Mesenchymal stem cell (in vitro differentiated cells and primary cell): ENCODE measurements around the gene SDCBP2.

Source experiments
- DNase-seq: peaks from one replicate; pipeline ENCODE4 v3.0.0-alpha.2; 2013
- H2AFZ ChIP-seq: one replicate; pipeline ENCODE4 v1.6.1; 2013; ENCODE audit warnings: low read depth, mild to moderate bottlenecking, control low read depth, inconsistent platforms, low read length, moderate library complexity
- H2AK5ac ChIP-seq: 2 replicates; pipeline ENCODE4 v1.6.1; 2013; ENCODE audit warnings: low read length, moderate library complexity, mild to moderate bottlenecking, inconsistent platforms; ENCODE audit not compliant: severe bottlenecking
- H2BK120ac ChIP-seq: one replicate; pipeline ENCODE4 v1.6.1; 2013; ENCODE audit warnings: low read depth, mild to moderate bottlenecking, inconsistent platforms, low read length, moderate library complexity
- H2BK12ac ChIP-seq, 2 experiments: one replicate each; pipeline ENCODE4 v1.6.1; 2013; ENCODE audit warnings: inconsistent platforms in 2 of 2, low read length in 2 of 2, mild to moderate bottlenecking in 2 of 2, moderate library complexity in 2 of 2, control low read depth in 1 of 2
- H2BK15ac ChIP-seq: one replicate; pipeline ENCODE4 v1.6.1; 2013; ENCODE audit warnings: mild to moderate bottlenecking, low read depth, inconsistent platforms; ENCODE audit not compliant: poor library complexity, severe bottlenecking
- H2BK5ac ChIP-seq: 2 replicates; pipeline ENCODE4 v1.6.1; 2013; ENCODE audit warnings: low read depth, mild to moderate bottlenecking, low read length, control low read depth, inconsistent platforms; ENCODE audit not compliant: poor library complexity, severe bottlenecking
- H3K14ac ChIP-seq, 2 experiments: one replicate each; pipeline ENCODE4 v1.6.1; 2013; ENCODE audit warnings: inconsistent platforms in 2 of 2, low read length in 2 of 2, control low read depth in 1 of 2, mild to moderate bottlenecking in 1 of 2, moderate library complexity in 1 of 2
- H3K18ac ChIP-seq, 2 experiments: one replicate each; pipeline ENCODE4 v1.6.1; 2013; ENCODE audit warnings: inconsistent platforms in 2 of 2, low read length in 2 of 2, control low read depth in 1 of 2, low read depth in 1 of 2, mild to moderate bottlenecking in 1 of 2
- H3K23ac ChIP-seq, 2 experiments: one replicate each; pipeline ENCODE4 v1.6.1; 2013; ENCODE audit warnings: inconsistent platforms in 2 of 2, low read length in 2 of 2, mild to moderate bottlenecking in 2 of 2, moderate library complexity in 2 of 2, control low read depth in 1 of 2
- H3K27ac ChIP-seq: 2 replicates; pipeline ENCODE4 v1.5.1; 2013; ENCODE audit warnings: mild to moderate bottlenecking, moderate library complexity, low read length, control low read depth, inconsistent platforms; ENCODE audit not compliant: poor library complexity, severe bottlenecking
- H3K27me3 ChIP-seq, 2 experiments: 2 replicates each; pipeline versions ENCODE4 v1.6.1 to v1.7.0; 2013; ENCODE audit warnings: low read length in 2 of 2, mild to moderate bottlenecking in 2 of 2, moderate library complexity in 2 of 2, control low read depth in 1 of 2, inconsistent platforms in 1 of 2; ENCODE audit not compliant: control insufficient read depth in 1 of 2, insufficient read depth in 1 of 2
- H3K36me3 ChIP-seq, 2 experiments: 2 replicates each; pipeline versions ENCODE4 v1.6.1 to v1.7.0; 2013; ENCODE audit warnings: low read length in 2 of 2, control low read depth in 1 of 2, inconsistent platforms in 1 of 2, low read depth in 1 of 2, mild to moderate bottlenecking in 1 of 2; ENCODE audit not compliant: insufficient read depth in 2 of 2, control insufficient read depth in 1 of 2
- H3K4ac ChIP-seq, 2 experiments: one replicate each; pipeline ENCODE4 v1.6.1; 2013; ENCODE audit warnings: inconsistent platforms in 2 of 2, low read length in 2 of 2, mild to moderate bottlenecking in 2 of 2, moderate library complexity in 2 of 2, control low read depth in 1 of 2, low read depth in 1 of 2
- H3K4me1 ChIP-seq: 2 replicates; pipeline ENCODE4 v1.6.1; 2013; ENCODE audit warnings: low read depth, low read length, control low read depth; ENCODE audit not compliant: control insufficient read depth, insufficient read depth
- H3K4me2 ChIP-seq: 2 replicates; pipeline ENCODE4 v1.6.1; 2013; ENCODE audit warnings: low read length, mild to moderate bottlenecking, inconsistent platforms; ENCODE audit not compliant: poor library complexity, severe bottlenecking
- H3K4me3 ChIP-seq, 2 experiments: 2 replicates each; pipeline versions ENCODE4 v1.5.1 to v1.7.0; 2013; ENCODE audit warnings: low read length in 2 of 2, mild to moderate bottlenecking in 2 of 2, control low read depth in 1 of 2, low read depth in 1 of 2; ENCODE audit not compliant: insufficient read depth in 1 of 2
- H3K79me1 ChIP-seq: replicated peaks from 2 replicates; pipeline ENCODE4 v1.6.1; 2013; ENCODE audit warnings: mild to moderate bottlenecking, control low read depth, low read length, inconsistent platforms; ENCODE audit not compliant: poor library complexity, severe bottlenecking
- H3K9ac ChIP-seq: 2 replicates; pipeline ENCODE4 v1.7.0; 2013; ENCODE audit warnings: mild to moderate bottlenecking, low read length, moderate library complexity
- H3K9me3 ChIP-seq: 2 replicates; pipeline ENCODE4 v1.7.0; 2013; ENCODE audit warnings: mild to moderate bottlenecking, low read length; ENCODE audit not compliant: control insufficient read depth
- H4K8ac ChIP-seq: one replicate; pipeline ENCODE4 v1.6.1; 2013; ENCODE audit warnings: inconsistent platforms, mild to moderate bottlenecking, low read length, moderate library complexity
- H4K91ac ChIP-seq: one replicate; pipeline ENCODE4 v1.6.1; 2013; ENCODE audit warnings: mild to moderate bottlenecking, low read length, inconsistent platforms
- WGBS: methylation state at CpG from one replicate; pipeline ENCODE4 v1.1.7; 2013; ENCODE audit warnings: mixed read lengths; 5-methylcytosine and 5-hydroxymethylcytosine counted together

Gene SDCBP2

GRCh38 chr20:1325173-1326030, 3.5 kb downstream of the SDCBP2 start:
- Histone ChIP-seq H2BK12ac (peak overlapping the region; percentile 35 to 73), H3K4me1 (peaks cover 27% of the 10 kb centered on the region), H3K27ac (peak overlapping the region; percentile 89), H2AK5ac (peak overlapping the region; percentile 66), H4K8ac (peak overlapping the region; percentile 78), H3K27me3 (no peaks in the 10 kb centered on the region), H3K36me3 (peaks cover 0 to 12% of the 10 kb centered on the region in 2 experiments), H2BK120ac (peak overlapping the region; percentile 97), H3K79me1 (peaks cover 19% of the 10 kb centered on the region), H3K4me3 (peak overlapping the region; percentile 76 to 89), H4K91ac (peak overlapping the region; percentile 83), H3K14ac (peak overlapping the region in 1 of 2 experiments; percentile 87), H2BK5ac (peak overlapping the region; percentile 86), H2BK15ac (peak overlapping the region; percentile 62), H3K4ac (peak overlapping the region; percentile 92 to 99), H3K9me3 (no peaks in the 10 kb centered on the region), H3K18ac (peak overlapping the region; percentile 95), H3K4me2 (peak overlapping the region; percentile 93), H3K9ac (peak overlapping the region; percentile 99), H2AFZ (no peak overlapping the region), H3K23ac (no peak overlapping the region)
- peak; percentile 97 for DNase-seq
- under 1% methylated on average over 56 of the region's 56 CpGs for WGBS

- Histone ChIP-seq H3K23ac (no peak overlapping the region), H3K9me3 (no peaks in the 10 kb centered on the region), H2AK5ac (no peak overlapping the region), H2AFZ (no peak overlapping the region), H3K4me1 (peaks cover 25% of the 10 kb centered on the region), H3K18ac (peak overlapping the region; percentile 50 to 93), H3K36me3 (peaks cover 0 to 12% of the 10 kb centered on the region in 2 experiments), H3K4ac (peak overlapping the region; percentile 69 to 79), H3K27me3 (no peaks in the 10 kb centered on the region), H3K9ac (peak overlapping the region; percentile 99), H2BK15ac (peak overlapping the region; percentile 6), H3K27ac (peak overlapping the region; percentile 18), H3K14ac (no peak overlapping the region), H3K4me3 (peak overlapping the region; percentile 63 to 89), H4K8ac (peak overlapping the region; percentile 77), H2BK120ac (peak overlapping the region; percentile 58), H2BK12ac (peak overlapping the region in 1 of 2 experiments; percentile 81), H3K4me2 (peak overlapping the region; percentile 93), H3K79me1 (peaks cover 16% of the 10 kb centered on the region), H2BK5ac (no peak overlapping the region), H4K91ac (peak overlapping the region; percentile 48)
- 21% methylated on average over 11 of the region's 15 CpGs for WGBS
- peak; percentile 93 for DNase-seq
These were observed 4.3 kb downstream of the SDCBP2 start for GRCh38 chr20:1324598-1325172.

DNA sequence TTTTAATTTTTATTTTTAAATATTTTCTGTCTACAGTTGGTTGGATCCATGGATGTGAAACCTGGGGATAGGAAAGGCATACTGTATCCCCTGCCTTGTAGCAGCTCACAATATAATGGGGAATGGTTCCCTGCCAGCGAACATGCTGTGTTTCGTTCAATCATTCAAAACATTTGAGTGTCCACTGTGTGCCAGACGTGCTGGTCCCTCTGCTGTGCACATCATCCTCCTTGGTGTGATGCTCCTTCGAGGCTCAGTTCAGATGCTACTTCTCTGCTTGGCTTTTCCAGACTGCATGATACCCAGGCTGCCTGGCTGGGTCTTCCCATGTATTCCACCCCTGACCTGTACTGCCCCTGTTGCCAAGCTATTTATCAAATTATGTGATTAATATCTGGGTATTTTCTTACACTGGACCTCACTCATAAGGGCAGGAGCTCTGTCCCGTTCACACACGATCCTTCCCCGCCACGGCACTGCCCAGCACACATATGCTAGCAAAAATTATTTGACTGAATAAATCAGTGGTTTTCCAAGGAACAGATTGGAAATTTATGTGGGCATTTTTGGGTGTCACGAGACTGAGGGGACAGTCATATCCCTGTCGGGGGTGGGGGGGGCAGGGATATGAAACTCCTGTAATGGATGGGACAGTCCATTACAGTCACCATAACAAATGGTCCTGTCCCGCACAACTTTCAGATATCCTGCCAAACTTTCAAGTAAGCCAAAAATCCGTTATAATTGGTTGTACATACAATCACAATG, 4.9 kb downstream of the SDCBP2 start:
- H3K27ac ChIP-seq = no peak overlapping the region
- H3K79me1 ChIP-seq = peaks cover 15% of the 10 kb centered on the region
- H3K23ac ChIP-seq = no peak overlapping the region
- no peak overlapping the region for H2BK5ac ChIP-seq
- H4K91ac ChIP-seq = peak overlapping the region; percentile 93
- peak overlapping the region; percentile 98 to 100 for H2BK12ac ChIP-seq
- H2BK120ac ChIP-seq = peak overlapping the region; percentile 58
- peak overlapping the region; percentile 99 for H3K9ac ChIP-seq
- H3K18ac ChIP-seq = peak overlapping the region; percentile 78 to 94
- H2AFZ ChIP-seq = no peak overlapping the region
- H3K4ac ChIP-seq = peak overlapping the region; percentile 34 to 84
- no peak overlapping the region for H3K14ac ChIP-seq
- DNase-seq = peak; percentile 25
- peak overlapping the region; percentile 68 for H4K8ac ChIP-seq
- H3K4me2 ChIP-seq = no peak overlapping the region
- H3K27me3 ChIP-seq = no peaks in the 10 kb centered on the region
- H2BK15ac ChIP-seq = no peak overlapping the region
- peaks cover 0 to 11% of the 10 kb centered on the region in 2 experiments for H3K36me3 ChIP-seq
- no peaks in the 10 kb centered on the region for H3K9me3 ChIP-seq
- peaks cover 28% of the 10 kb centered on the region for H3K4me1 ChIP-seq
- H3K4me3 ChIP-seq = peak overlapping the region in 1 of 2 experiments; percentile 89
- H2AK5ac ChIP-seq = no peak overlapping the region
- 80% methylated on average over 7 of the region's 12 CpGs for WGBS
